Mesendoderm (in vitro differentiated cells): ENCODE results near the gene RPS6KA4.
"Not testable (repeated sequence)": the region's sequence is repeated elsewhere in the genome, so short reads cannot be mapped to it uniquely, and the experiment has no call there.

Experiments used
- DNase-seq: peaks from one replicate; pipeline ENCODE4 v3.0.0; 2013
- H2AK5ac ChIP-seq: 2 replicates; pipeline ENCODE4 v1.6.1; 2013; ENCODE audit warnings: low read length, inconsistent platforms
- H2BK120ac ChIP-seq: 2 replicates; pipeline ENCODE4 v1.6.1; 2013; ENCODE audit warnings: low read depth, mild to moderate bottlenecking, low read length, moderate library complexity, mixed read lengths
- H2BK15ac ChIP-seq: replicated peaks from 2 replicates; pipeline ENCODE4 v1.6.1; 2013; ENCODE audit warnings: low read depth, mild to moderate bottlenecking, moderate library complexity
- H2BK5ac ChIP-seq: 2 replicates; pipeline ENCODE4 v1.6.1; 2013; ENCODE audit warnings: low read length, inconsistent platforms
- H3K18ac ChIP-seq: 2 replicates; pipeline ENCODE4 v1.6.1; 2013; ENCODE audit warnings: mild to moderate bottlenecking, low read length, mixed read lengths
- H3K23ac ChIP-seq: one replicate; pipeline ENCODE4 v1.6.1; 2013; ENCODE audit warnings: low read length
- H3K27ac ChIP-seq: 2 replicates; pipeline ENCODE4 v1.5.1; 2013; ENCODE audit warnings: low read depth, mild to moderate bottlenecking, inconsistent platforms, low read length, moderate library complexity
- H3K27me3 ChIP-seq: 2 replicates; pipeline ENCODE4 v1.6.1; 2013; ENCODE audit warnings: low read length, control low read depth, mild to moderate bottlenecking, inconsistent platforms; ENCODE audit not compliant: insufficient read depth, poor library complexity
- H3K36me3 ChIP-seq: 2 replicates; pipeline ENCODE4 v1.6.1; 2013; ENCODE audit warnings: low read length, inconsistent platforms; ENCODE audit not compliant: control insufficient read depth, insufficient read depth
- H3K4ac ChIP-seq: one replicate; pipeline ENCODE4 v1.6.1; 2013; ENCODE audit warnings: low read depth, mild to moderate bottlenecking, low read length, moderate library complexity
- H3K4me1 ChIP-seq: 2 replicates; pipeline ENCODE4 v1.6.1; 2013; ENCODE audit warnings: low read depth, low read length, inconsistent platforms; ENCODE audit not compliant: control insufficient read depth
- H3K4me2 ChIP-seq: 2 replicates; pipeline ENCODE4 v1.6.1; 2013; ENCODE audit warnings: low read length
- H3K4me3 ChIP-seq: 2 replicates; pipeline ENCODE4 v1.5.1; 2013; ENCODE audit warnings: mild to moderate bottlenecking, low read length
- H3K56ac ChIP-seq: one replicate; pipeline ENCODE4 v1.6.1; 2013; ENCODE audit warnings: low read length
- H3K79me1 ChIP-seq: 2 replicates; pipeline ENCODE4 v1.6.1; 2013; ENCODE audit warnings: low read length, inconsistent platforms
- H3K79me2 ChIP-seq: 2 replicates; pipeline ENCODE4 v1.6.1; 2013; ENCODE audit warnings: mild to moderate bottlenecking, low read length; ENCODE audit not compliant: control insufficient read depth, insufficient read depth
- H3K9ac ChIP-seq: 2 replicates; pipeline ENCODE4 v1.6.1; 2013; ENCODE audit warnings: low read length, inconsistent platforms
- H4K5ac ChIP-seq: one replicate; pipeline ENCODE4 v1.6.1; 2013; ENCODE audit warnings: low read length
- H4K8ac ChIP-seq: one replicate; pipeline ENCODE4 v1.6.1; 2013; ENCODE audit warnings: low read depth, mild to moderate bottlenecking, control low read depth, low read length, moderate library complexity
- WGBS: extraction: QIAGEN DNeasy Blood & Tissue Kit; methylation state at CpG from one replicate; pipeline ENCODE4 v1.1.7; 2013; ENCODE audit warnings: low lambda C conversion rate, missing lambda C conversion rate; ENCODE audit not compliant: insufficient coverage; ENCODE audit errors: extremely low coverage; 5-methylcytosine and 5-hydroxymethylcytosine counted together

RPS6KA4 gene

GRCh38 chr11:64410404-64410734 is 51.4 kb downstream of the RPS6KA4 start:
- no peaks in the 10 kb centered on the region for H3K79me1 ChIP-seq
- no peaks in the 10 kb centered on the region for H3K79me2 ChIP-seq
- no peak for DNase-seq
- no peaks in the 10 kb centered on the region for H3K36me3 ChIP-seq
- no peaks in the 10 kb centered on the region for H3K27me3 ChIP-seq
- H2BK15ac ChIP-seq = no peak overlapping the region
- no peak overlapping the region for H2BK5ac ChIP-seq
- H4K5ac ChIP-seq = no peak overlapping the region
- H3K4ac ChIP-seq = no peak overlapping the region
- no peak overlapping the region for H3K56ac ChIP-seq
- no peak overlapping the region for H3K18ac ChIP-seq
- H3K27ac ChIP-seq = no peak overlapping the region
- H4K8ac ChIP-seq = no peak overlapping the region
- H3K23ac ChIP-seq = no peak overlapping the region
- no peak overlapping the region for H3K4me2 ChIP-seq
- H2AK5ac ChIP-seq = no peak overlapping the region
- no peak overlapping the region for H2BK120ac ChIP-seq
- H3K4me3 ChIP-seq = no peak overlapping the region
- no peaks in the 10 kb centered on the region for H3K4me1 ChIP-seq
- no CpG with 5 or more reads among the region's 7 CpGs for WGBS
- H3K9ac ChIP-seq = no peak overlapping the region

GRCh38 chr11:64413417-64413816 is 54.5 kb downstream of the RPS6KA4 start:
- Histone ChIP-seq H3K4me1 (no peaks in the 10 kb centered on the region), H3K79me1 (no peaks in the 10 kb centered on the region), H2BK15ac (no peak overlapping the region), H3K36me3 (no peaks in the 10 kb centered on the region), H2BK5ac (no peak overlapping the region), H3K4me2 (no peak overlapping the region), H3K9ac (no peak overlapping the region), H3K4ac (no peak overlapping the region), H3K79me2 (no peaks in the 10 kb centered on the region), H3K27ac (no peak overlapping the region), H3K56ac (no peak overlapping the region), H3K27me3 (no peaks in the 10 kb centered on the region), H2BK120ac (no peak overlapping the region), H4K8ac (no peak overlapping the region), H3K18ac (no peak overlapping the region), H3K4me3 (no peak overlapping the region), H4K5ac (no peak overlapping the region), H3K23ac (no peak overlapping the region), H2AK5ac (no peak overlapping the region)
- no CpG with 5 or more reads among the region's 3 CpGs for WGBS
- no peak for DNase-seq

- H4K8ac ChIP-seq = no peak overlapping the region
- no peaks in the 10 kb centered on the region for H3K4me1 ChIP-seq
- H2AK5ac ChIP-seq = no peak overlapping the region
- no peaks in the 10 kb centered on the region for H3K27me3 ChIP-seq
- no peak overlapping the region for H4K5ac ChIP-seq
- no peak overlapping the region for H3K4me2 ChIP-seq
- H3K27ac ChIP-seq = peak overlapping the region; percentile 15
- no peak overlapping the region for H2BK120ac ChIP-seq
- DNase-seq = no peak
- no peak overlapping the region for H3K56ac ChIP-seq
- no peak overlapping the region for H3K18ac ChIP-seq
- no peak overlapping the region for H3K4me3 ChIP-seq
- no peak overlapping the region for H3K4ac ChIP-seq
- H2BK5ac ChIP-seq = no peak overlapping the region
- H2BK15ac ChIP-seq = no peak overlapping the region
- no peak overlapping the region for H3K9ac ChIP-seq
- no CpG with 5 or more reads among the region's 10 CpGs for WGBS
- no peaks in the 10 kb centered on the region for H3K79me1 ChIP-seq
- no peak overlapping the region for H3K23ac ChIP-seq
- H3K79me2 ChIP-seq = no peaks in the 10 kb centered on the region
- no peaks in the 10 kb centered on the region for H3K36me3 ChIP-seq
Measured at GRCh38 chr11:64415286-64415685, 56.3 kb downstream of the RPS6KA4 start.

- H4K5ac ChIP-seq = no peak overlapping the region
- no peak overlapping the region for H2BK5ac ChIP-seq
Measured at GRCh38 chr11:64415996-64416728, 57.2 kb downstream of the RPS6KA4 start.

GRCh38 chr11:64418233-64418632 is 59.3 kb downstream of the RPS6KA4 start:
- WGBS = no CpG with 5 or more reads among the region's 7 CpGs
- not testable (repeated sequence) for H4K5ac ChIP-seq

More at GRCh38 chr11:64415996-64416728, 57.2 kb downstream of the RPS6KA4 start:
- no peak overlapping the region for H4K8ac ChIP-seq
- H3K4ac ChIP-seq = no peak overlapping the region
- no CpG with 5 or more reads among the region's 9 CpGs for WGBS
- no peak overlapping the region for H3K23ac ChIP-seq
- H2AK5ac ChIP-seq = no peak overlapping the region
- H3K4me3 ChIP-seq = no peak overlapping the region
- H3K4me2 ChIP-seq = no peak overlapping the region
- H3K4me1 ChIP-seq = no peaks in the 10 kb centered on the region
- no peak for DNase-seq
- no peak overlapping the region for H3K27ac ChIP-seq
- H3K36me3 ChIP-seq = no peaks in the 10 kb centered on the region
- H2BK15ac ChIP-seq = no peak overlapping the region
- H3K56ac ChIP-seq = no peak overlapping the region
- no peak overlapping the region for H2BK120ac ChIP-seq
- H3K79me2 ChIP-seq = no peaks in the 10 kb centered on the region
- no peak overlapping the region for H3K9ac ChIP-seq
- H3K27me3 ChIP-seq = no peaks in the 10 kb centered on the region
- no peak overlapping the region for H3K18ac ChIP-seq
- H3K79me1 ChIP-seq = no peaks in the 10 kb centered on the region

GRCh38 chr11:64419257-64419790 is 60.4 kb downstream of the RPS6KA4 start:
- Histone ChIP-seq H4K5ac (no peak overlapping the region), H4K8ac (no peak overlapping the region), H3K18ac (no peak overlapping the region), H3K79me2 (no peaks in the 10 kb centered on the region), H3K56ac (no peak overlapping the region), H3K79me1 (no peaks in the 10 kb centered on the region), H2BK120ac (no peak overlapping the region), H2AK5ac (no peak overlapping the region), H3K4me3 (no peak overlapping the region), H3K9ac (no peak overlapping the region), H3K27ac (no peak overlapping the region), H2BK5ac (no peak overlapping the region), H3K27me3 (no peaks in the 10 kb centered on the region), H3K4ac (no peak overlapping the region), H3K36me3 (no peaks in the 10 kb centered on the region), H3K23ac (no peak overlapping the region), H3K4me2 (no peak overlapping the region), H3K4me1 (no peaks in the 10 kb centered on the region), H2BK15ac (no peak overlapping the region)
- WGBS = no CpG with 5 or more reads among the region's 11 CpGs
- no peak for DNase-seq

More at GRCh38 chr11:64418233-64418632, 59.3 kb downstream of the RPS6KA4 start:
- H2BK15ac ChIP-seq, H3K36me3 ChIP-seq, H3K56ac ChIP-seq, H3K18ac ChIP-seq, H3K23ac ChIP-seq, H3K79me2 ChIP-seq, H3K9ac ChIP-seq, H3K79me1 ChIP-seq, H3K4me3 ChIP-seq, H2AK5ac ChIP-seq, H4K8ac ChIP-seq, H2BK5ac ChIP-seq, DNase-seq, H3K4ac ChIP-seq, H3K4me1 ChIP-seq, H3K4me2 ChIP-seq, H3K27me3 ChIP-seq, H2BK120ac ChIP-seq, H3K27ac ChIP-seq: not testable (repeated sequence)
